Measurements from ENCODE around the gene CLEC2L. TPM values are rescaled to one million over a fixed set of nuclear protein-coding genes. Genes with fewer than 3 reads are reported as not detected.
A peak's percentile ranks its signal among the peaks of the same experiment; 100 is the strongest.

Gene CLEC2L
- total RNA-seq, 1 experiment from 2014 or later = not detected

DNA sequence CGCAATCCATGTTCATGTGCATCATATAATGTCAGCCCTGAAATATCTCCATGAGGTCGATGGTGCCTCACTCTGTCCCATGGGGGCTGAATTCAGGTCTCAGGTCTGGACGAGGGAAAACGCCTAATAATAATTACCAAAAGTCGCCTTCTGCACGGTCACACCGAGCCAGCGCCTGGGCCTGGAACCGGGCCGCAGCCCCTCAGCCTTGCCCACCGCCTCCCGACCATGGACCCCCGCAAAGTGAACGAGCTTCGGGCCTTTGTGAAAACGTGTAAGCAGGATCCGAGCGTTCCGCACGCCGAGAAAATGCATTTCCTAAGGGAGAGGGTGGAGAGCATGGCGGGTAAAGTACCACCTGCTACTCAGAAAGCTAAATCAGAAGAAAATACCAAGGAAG, 21.3 kb upstream of the CLEC2L start:
- intact Hi-C loops (cut with micrococcal nuclease; ENCODE audit: unreplicated experiment) = loop anchor here (5.0 kb wide), 4 partner anchors 65 to 160 kb away; partner anchors contain the start of gene FMC1
- no peaks in the 10 kb centered on the region for H4K20me1 ChIP-seq (ENCODE audit: insufficient read depth)
- H3K4me3 ChIP-seq = no peak overlapping the region
- H3K27ac ChIP-seq = no peak overlapping the region
- no peaks in the 10 kb centered on the region for H3F3A ChIP-seq (ENCODE audit: insufficient read depth, low read depth)
- H3K4me1 ChIP-seq (replicated peaks; ENCODE audit: insufficient read depth) = no peaks in the 10 kb centered on the region
- H2AFZ ChIP-seq = no peak overlapping the region
- no peaks in the 10 kb centered on the region for H3K9me3 ChIP-seq (ENCODE audit: insufficient read depth, low read depth)
- H3K36me3 ChIP-seq (ENCODE audit: low read depth) = no peaks in the 10 kb centered on the region
- no peak overlapping the region for H3K4me2 ChIP-seq
- BruUV-seq (replicated peaks) = no TSS peak
- H3K9me2 ChIP-seq (ENCODE audit: insufficient read depth) = no peaks in the 10 kb centered on the region
- TF ChIP-seq, protein P1, sequence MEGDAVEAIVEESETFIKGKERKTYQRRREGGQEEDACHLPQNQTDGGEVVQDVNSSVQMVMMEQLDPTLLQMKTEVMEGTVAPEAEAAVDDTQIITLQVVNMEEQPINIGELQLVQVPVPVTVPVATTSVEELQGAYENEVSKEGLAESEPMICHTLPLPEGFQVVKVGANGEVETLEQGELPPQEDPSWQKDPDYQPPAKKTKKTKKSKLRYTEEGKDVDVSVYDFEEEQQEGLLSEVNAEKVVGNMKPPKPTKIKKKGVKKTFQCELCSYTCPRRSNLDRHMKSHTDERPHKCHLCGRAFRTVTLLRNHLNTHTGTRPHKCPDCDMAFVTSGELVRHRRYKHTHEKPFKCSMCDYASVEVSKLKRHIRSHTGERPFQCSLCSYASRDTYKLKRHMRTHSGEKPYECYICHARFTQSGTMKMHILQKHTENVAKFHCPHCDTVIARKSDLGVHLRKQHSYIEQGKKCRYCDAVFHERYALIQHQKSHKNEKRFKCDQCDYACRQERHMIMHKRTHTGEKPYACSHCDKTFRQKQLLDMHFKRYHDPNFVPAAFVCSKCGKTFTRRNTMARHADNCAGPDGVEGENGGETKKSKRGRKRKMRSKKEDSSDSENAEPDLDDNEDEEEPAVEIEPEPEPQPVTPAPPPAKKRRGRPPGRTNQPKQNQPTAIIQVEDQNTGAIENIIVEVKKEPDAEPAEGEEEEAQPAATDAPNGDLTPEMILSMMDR (conservative IDR thresholded peaks at IDR 0.05) = no peak
- no peak for TF ChIP-seq EZH2 (IDR thresholded peaks at IDR 0.05; ENCODE audit: low read depth)
- no peaks in the 10 kb centered on the region for H3K27me3 ChIP-seq (ENCODE audit: insufficient read depth, low read depth)
- CTCF ChIA-PET = no interaction called here
- DNase-seq = no peak
- H3K79me2 ChIP-seq (ENCODE audit: low read depth) = no peaks in the 10 kb centered on the region
- POLR2A ChIA-PET (ENCODE audit: unreplicated experiment) = no interaction called here

DNA sequence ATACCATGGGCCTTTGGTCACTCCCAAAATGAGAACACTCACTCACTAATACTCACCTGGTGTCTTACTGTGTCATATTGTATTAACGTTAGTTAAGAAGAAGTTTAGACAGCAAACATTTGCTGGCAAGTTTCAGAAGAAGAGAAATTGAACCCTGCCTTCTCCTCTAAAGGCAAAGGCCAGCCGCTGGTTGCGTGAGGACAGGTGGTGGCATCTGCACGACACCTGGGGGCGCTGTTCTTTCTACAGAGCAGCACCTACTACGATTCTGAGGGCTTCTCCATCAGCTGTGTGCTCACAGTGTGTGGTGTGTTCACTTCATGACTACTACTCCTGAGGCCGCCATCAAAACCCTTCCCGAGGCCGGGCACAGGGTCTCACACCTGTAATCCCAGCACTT, 17.9 kb upstream of the CLEC2L start:
- Histone ChIP-seq H3K27ac (no peak overlapping the region), H3K9me3 (ENCODE audit: insufficient read depth, low read depth) (no peaks in the 10 kb centered on the region), H3F3A (ENCODE audit: insufficient read depth, low read depth) (no peaks in the 10 kb centered on the region), H2AFZ (no peak overlapping the region), H3K9me2 (ENCODE audit: insufficient read depth) (no peaks in the 10 kb centered on the region), H3K4me2 (no peak overlapping the region), H4K20me1 (ENCODE audit: insufficient read depth) (no peaks in the 10 kb centered on the region), H3K36me3 (ENCODE audit: low read depth) (no peaks in the 10 kb centered on the region), H3K4me3 (no peak overlapping the region), H3K79me2 (ENCODE audit: low read depth) (no peaks in the 10 kb centered on the region), H3K4me1 (replicated peaks; ENCODE audit: insufficient read depth) (no peaks in the 10 kb centered on the region), H3K27me3 (ENCODE audit: insufficient read depth, low read depth) (no peaks in the 10 kb centered on the region)
- POLR2A ChIA-PET (ENCODE audit: unreplicated experiment) = no interaction called here
- CTCF ChIA-PET = no interaction called here
- DNase-seq = no peak
- BruUV-seq (replicated peaks) = no TSS peak
- no peak for TF ChIP-seq EZH2 (IDR thresholded peaks at IDR 0.05; ENCODE audit: low read depth)
- TF ChIP-seq, protein P1 (conservative IDR thresholded peaks at IDR 0.05) = peak; percentile 44; the same call in 1 of the 2 replicates
- intact Hi-C loops (cut with micrococcal nuclease; ENCODE audit: unreplicated experiment) = no loop called here

DNA sequence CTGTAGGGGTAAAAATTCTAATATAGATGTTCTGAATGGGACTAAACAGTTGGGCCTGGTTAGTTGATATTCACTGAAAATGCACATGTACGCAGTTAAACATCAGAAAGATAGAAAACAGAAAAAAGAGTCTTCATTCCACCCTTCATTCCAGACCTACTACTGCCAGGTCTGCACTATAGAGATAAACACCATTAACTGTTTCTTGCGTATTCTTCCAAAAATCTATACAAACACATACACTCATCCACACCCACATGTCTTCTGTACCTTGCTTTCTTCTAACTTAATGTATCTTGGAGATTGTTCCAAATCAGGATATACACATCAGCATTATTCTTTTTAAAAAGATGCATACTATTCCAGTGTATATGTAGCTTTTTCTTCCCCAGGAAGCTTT, 13.9 kb upstream of the CLEC2L start:
- H3F3A ChIP-seq (ENCODE audit: insufficient read depth, low read depth) = no peaks in the 10 kb centered on the region
- no peaks in the 10 kb centered on the region for H3K9me3 ChIP-seq (ENCODE audit: insufficient read depth, low read depth)
- no peaks in the 10 kb centered on the region for H3K27me3 ChIP-seq (ENCODE audit: insufficient read depth, low read depth)
- H3K4me3 ChIP-seq = no peak overlapping the region
- no TSS peak for BruUV-seq (replicated peaks)
- no peak for TF ChIP-seq EZH2 (IDR thresholded peaks at IDR 0.05; ENCODE audit: low read depth)
- TF ChIP-seq, protein P1 (conservative IDR thresholded peaks at IDR 0.05) = no peak
- no peak overlapping the region for H3K4me2 ChIP-seq
- DNase-seq = no peak
- H3K79me2 ChIP-seq (ENCODE audit: low read depth) = no peaks in the 10 kb centered on the region
- H3K4me1 ChIP-seq (replicated peaks; ENCODE audit: insufficient read depth) = no peaks in the 10 kb centered on the region
- H3K27ac ChIP-seq = no peak overlapping the region
- ChIA-PET CTCF (no interaction called here), POLR2A (ENCODE audit: unreplicated experiment) (no interaction called here)
- no peak overlapping the region for H2AFZ ChIP-seq
- intact Hi-C loops (cut with micrococcal nuclease; ENCODE audit: unreplicated experiment) = no loop called here
- H4K20me1 ChIP-seq (ENCODE audit: insufficient read depth) = no peaks in the 10 kb centered on the region
- H3K36me3 ChIP-seq (ENCODE audit: low read depth) = no peaks in the 10 kb centered on the region
- H3K9me2 ChIP-seq (ENCODE audit: insufficient read depth) = no peaks in the 10 kb centered on the region

Data from PC-9 (cell line).